A673 (cell line): ENCODE data around the gene QRICH2. TPM values are rescaled to one million over a fixed set of nuclear protein-coding genes. Genes with fewer than 3 reads are reported as not detected.

Source experiments
- BruUV-seq: library from RNA; stranded (reverse); fragments of 400-500 nt; replicated peaks from 2 replicates; lab custom pipeline; 2021; lab: Mats Ljungman, UMichigan
- CTCF ChIA-PET: fragments of 300-600 bp; sonication (Branson Sonifier 250); formaldehyde crosslinking; loops from one replicate; lab custom pipeline; 2022; ENCODE audit warnings: antibody characterized with exemption; lab: Charles Lee
- POLR2A ChIA-PET: fragments of 300-600 bp; sonication (Branson Sonifier 250); formaldehyde crosslinking; loops from one replicate; lab custom pipeline; 2022; ENCODE audit warnings: antibody characterized with exemption; ENCODE audit not compliant: low non-redundant PET; lab: Charles Lee
- DNase-seq: peaks from one replicate; pipeline ENCODE4 v3.0.0-alpha.2; 2015; ENCODE audit warnings: low spot score
- H3K27ac ChIP-seq: fragments of 200-600 bp; sonication (generic); 2 replicates; pipeline ENCODE4 v1.5.1; 2016; ENCODE audit warnings: mixed run types, low read depth, mild to moderate bottlenecking, mixed read lengths, antibody characterized with exemption, low read length; ENCODE audit not compliant: poor library complexity, severe bottlenecking
- H3K27me3 ChIP-seq: fragments of 200-600 bp; sonication (generic); replicated peaks from 2 replicates; pipeline ENCODE4 v1.6.1; 2017; ENCODE audit warnings: mixed run types, low read depth, mild to moderate bottlenecking, mixed read lengths, antibody characterized with exemption, low read length; ENCODE audit not compliant: insufficient read depth, poor library complexity
- H3K36me3 ChIP-seq: fragments of 200-600 bp; sonication (generic); 2 replicates; pipeline ENCODE4 v1.6.1; 2016; ENCODE audit warnings: mixed run types, mild to moderate bottlenecking, mixed read lengths, antibody characterized with exemption, low read length; ENCODE audit not compliant: insufficient read depth, poor library complexity, severe bottlenecking
- H3K4me1 ChIP-seq: fragments of 200-600 bp; sonication (generic); 2 replicates; pipeline ENCODE4 v1.6.1; 2017; ENCODE audit warnings: mixed run types, mild to moderate bottlenecking, mixed read lengths, antibody characterized with exemption, low read length; ENCODE audit not compliant: insufficient read depth, poor library complexity, severe bottlenecking
- H3K4me3 ChIP-seq: fragments of 200-600 bp; sonication (generic); 2 replicates; pipeline ENCODE4 v1.5.1; 2016; ENCODE audit warnings: low read depth, mixed run types, mild to moderate bottlenecking, mixed read lengths, low read length; ENCODE audit not compliant: poor library complexity, severe bottlenecking
- H3K9me3 ChIP-seq: fragments of 200-600 bp; sonication (generic); 2 replicates; pipeline ENCODE4 v1.6.1; 2016; ENCODE audit warnings: mixed run types, low read depth, mild to moderate bottlenecking, mixed read lengths, antibody characterized with exemption, low read length; ENCODE audit not compliant: poor library complexity, severe bottlenecking
- EZH2 ChIP-seq: fragments of 200-600 bp; sonication (generic); IDR thresholded peaks from 2 replicates; pipeline ENCODE4 v1.6.1; 2017; ENCODE audit warnings: borderline replicate concordance, low read depth, mild to moderate bottlenecking, mixed read lengths, antibody characterized with exemption, low read length; ENCODE audit not compliant: poor library complexity, severe bottlenecking
- intact Hi-C: fragments of 100-400 bp; cut with micrococcal nuclease; formaldehyde crosslinking; loops from one replicate; pipeline ENCODE4 v1.10.0; 2022; ENCODE audit not compliant: unreplicated experiment
- total RNA-seq: library from RNA; stranded (reverse); gene quantifications from 2 replicates; pipeline ENCODE4 v1.2.3, GENCODE V29; 2021
- TF ChIP-seq, protein P1 (sequence below): fragments of 300-800, 200-600 bp; sonication (generic); conservative IDR thresholded peaks from 2 replicates; pipeline ENCODE4 v1.5.1; 2017; ENCODE audit warnings: low read depth, mild to moderate bottlenecking, antibody characterized with exemption, low read length, moderate library complexity, mixed read lengths

The QRICH2 gene
- total RNA-seq, 1 experiment from 2014 or later, result 4.3 TPM

DNA sequence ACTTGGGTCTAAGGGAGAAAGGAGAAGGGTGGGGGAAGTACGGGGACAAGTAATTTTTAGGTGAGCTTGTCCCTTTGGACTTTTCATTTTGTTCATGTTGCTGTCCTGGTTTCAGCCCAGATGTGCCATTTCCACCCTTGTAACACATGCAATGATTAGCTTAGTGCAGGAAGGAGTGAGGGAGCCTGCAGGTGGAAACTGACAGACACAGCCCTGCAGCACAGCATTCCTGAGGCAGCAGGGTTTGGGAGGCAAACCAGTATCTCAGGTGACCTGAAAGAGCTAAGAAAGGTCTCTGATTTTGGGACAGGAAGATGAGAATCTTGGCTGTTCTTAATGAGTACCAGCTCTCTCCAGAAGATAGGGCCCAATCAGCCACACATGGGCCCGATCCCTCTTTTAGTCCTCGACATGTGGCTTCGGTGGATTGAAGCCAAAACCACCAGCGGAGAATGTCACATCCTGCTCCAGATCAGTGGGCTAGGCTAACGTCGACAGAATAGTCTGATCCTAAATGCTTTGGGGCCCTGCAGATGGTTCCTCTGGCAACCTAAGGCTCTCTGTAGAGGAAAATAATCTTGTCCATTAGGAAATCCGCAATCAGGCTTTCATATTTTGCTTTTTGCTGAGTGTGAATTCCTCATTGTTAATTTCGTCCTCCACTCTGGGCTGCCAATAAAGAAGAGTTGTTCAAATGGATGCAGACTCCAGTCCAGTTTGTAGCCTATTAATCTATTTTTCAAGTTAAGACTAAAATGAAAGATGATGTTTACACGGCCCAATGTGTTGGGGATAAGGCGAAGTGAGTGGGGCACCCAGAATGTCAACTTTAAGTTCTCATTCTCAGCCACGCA is 64.0 kb downstream of the QRICH2 start:
- TF ChIP-seq, protein P1, sequence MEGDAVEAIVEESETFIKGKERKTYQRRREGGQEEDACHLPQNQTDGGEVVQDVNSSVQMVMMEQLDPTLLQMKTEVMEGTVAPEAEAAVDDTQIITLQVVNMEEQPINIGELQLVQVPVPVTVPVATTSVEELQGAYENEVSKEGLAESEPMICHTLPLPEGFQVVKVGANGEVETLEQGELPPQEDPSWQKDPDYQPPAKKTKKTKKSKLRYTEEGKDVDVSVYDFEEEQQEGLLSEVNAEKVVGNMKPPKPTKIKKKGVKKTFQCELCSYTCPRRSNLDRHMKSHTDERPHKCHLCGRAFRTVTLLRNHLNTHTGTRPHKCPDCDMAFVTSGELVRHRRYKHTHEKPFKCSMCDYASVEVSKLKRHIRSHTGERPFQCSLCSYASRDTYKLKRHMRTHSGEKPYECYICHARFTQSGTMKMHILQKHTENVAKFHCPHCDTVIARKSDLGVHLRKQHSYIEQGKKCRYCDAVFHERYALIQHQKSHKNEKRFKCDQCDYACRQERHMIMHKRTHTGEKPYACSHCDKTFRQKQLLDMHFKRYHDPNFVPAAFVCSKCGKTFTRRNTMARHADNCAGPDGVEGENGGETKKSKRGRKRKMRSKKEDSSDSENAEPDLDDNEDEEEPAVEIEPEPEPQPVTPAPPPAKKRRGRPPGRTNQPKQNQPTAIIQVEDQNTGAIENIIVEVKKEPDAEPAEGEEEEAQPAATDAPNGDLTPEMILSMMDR, result no peak
- TF ChIP-seq EZH2, result no peak
- no TSS peak for BruUV-seq
- Histone ChIP-seq H3K9me3 (no peaks in the 10 kb centered on the region), H3K4me1 (peaks cover 4% of the 10 kb centered on the region), H3K36me3 (no peaks in the 10 kb centered on the region), H3K4me3 (no peak overlapping the region), H3K27ac (no peak overlapping the region), H3K27me3 (peaks cover 43% of the 10 kb centered on the region)
- DNase-seq, result no peak
- POLR2A ChIA-PET, result no interaction called here
- CTCF ChIA-PET, result no interaction called here
- intact Hi-C loops, result no loop called here

GRCh38 chr17:76241691-76242255 is 66.3 kb downstream of the QRICH2 start:
- no peak overlapping the region for H3K4me3 ChIP-seq
- POLR2A ChIA-PET, result no interaction called here

GRCh38 chr17:76241204-76241538 is 66.9 kb downstream of the QRICH2 start:
- no peaks in the 10 kb centered on the region for H3K36me3 ChIP-seq
- DNase-seq, result no peak
- H3K27ac ChIP-seq, result no peak overlapping the region
- H3K4me1 ChIP-seq, result peaks cover 4% of the 10 kb centered on the region
- H3K9me3 ChIP-seq, result no peaks in the 10 kb centered on the region
- TF ChIP-seq, protein P1, result no peak
- TF ChIP-seq EZH2, result peak; percentile 13
- H3K4me3 ChIP-seq, result peak overlapping the region; percentile 38
- ChIA-PET POLR2A (no interaction called here), CTCF (interaction anchor here (1.0 kb wide), 1 partner anchor 39 kb away, joined by 3 read pairs; no protein-coding TSS in a partner anchor)
- intact Hi-C loops, result no loop called here
- no TSS peak for BruUV-seq
- H3K27me3 ChIP-seq, result peaks cover 64% of the 10 kb centered on the region

More at GRCh38 chr17:76241691-76242255, 66.3 kb downstream of the QRICH2 start:
- no TSS peak for BruUV-seq
- no peak overlapping the region for H3K27ac ChIP-seq
- no peaks in the 10 kb centered on the region for H3K9me3 ChIP-seq
- intact Hi-C loops, result no loop called here
- H3K4me1 ChIP-seq, result peaks cover 4% of the 10 kb centered on the region
- H3K36me3 ChIP-seq, result no peaks in the 10 kb centered on the region
- H3K27me3 ChIP-seq, result peaks cover 64% of the 10 kb centered on the region
- DNase-seq, result no peak
- CTCF ChIA-PET, result no interaction called here
- no peak for TF ChIP-seq EZH2
- TF ChIP-seq, protein P1, result no peak
